OCI-LY1 (cell line): Measurements from ENCODE around the gene EIF1AD.
"Not testable (repeated sequence)": the region's sequence is repeated elsewhere in the genome, so short reads cannot be mapped to it uniquely, and the experiment has no call there.

Source experiments
- H2AFZ ChIP-seq: fragments of 200-600 bp; sonication (generic), shearing (Covaris generic); 2 replicates; pipeline ENCODE4 v1.6.0; 2014; ENCODE audit warnings: antibody characterized with exemption, mild to moderate bottlenecking, low read length
- H3F3A ChIP-seq: fragments of 200-600 bp; sonication (generic), shearing (Covaris generic); 2 replicates; pipeline ENCODE4 v1.6.0; 2014; ENCODE audit warnings: mild to moderate bottlenecking, antibody characterized with exemption, low read length, moderate library complexity; ENCODE audit not compliant: insufficient read depth
- H3K27ac ChIP-seq: fragments of 200-600 bp; sonication (generic); 2 replicates; pipeline ENCODE4 v1.5.1; 2014; ENCODE audit warnings: low read length, mixed run types, mild to moderate bottlenecking, low read depth; ENCODE audit not compliant: poor library complexity, severe bottlenecking
- H3K27me3 ChIP-seq: fragments of 200-600 bp; sonication (generic); 2 replicates; pipeline ENCODE4 v1.6.0; 2014; ENCODE audit warnings: antibody characterized with exemption, mild to moderate bottlenecking, low read length, moderate library complexity; ENCODE audit not compliant: insufficient read depth
- H3K36me3 ChIP-seq: fragments of 200-600 bp; sonication (generic); 2 replicates; pipeline ENCODE4 v1.6.1; 2014; ENCODE audit warnings: mild to moderate bottlenecking, antibody characterized with exemption, low read length, moderate library complexity, mixed read lengths; ENCODE audit not compliant: insufficient read depth
- H3K4me1 ChIP-seq: fragments of 200-600 bp; sonication (generic); 2 replicates; pipeline ENCODE4 v1.5.1; 2014; ENCODE audit warnings: mild to moderate bottlenecking, low read length, moderate library complexity; ENCODE audit not compliant: insufficient read depth, severe bottlenecking
- H3K4me2 ChIP-seq: fragments of 200-600 bp; sonication (generic), shearing (Covaris generic); 2 replicates; pipeline ENCODE4 v1.6.1; 2014; ENCODE audit warnings: low read length
- H3K4me3 ChIP-seq: fragments of 200-600 bp; sonication (generic); 2 replicates; pipeline ENCODE4 v1.5.1; 2014; ENCODE audit warnings: low read length, low read depth, mild to moderate bottlenecking, mixed read lengths; ENCODE audit not compliant: poor library complexity, severe bottlenecking
- H3K79me2 ChIP-seq: fragments of 200-600 bp; shearing (Covaris generic); 2 replicates; pipeline ENCODE4 v1.6.1; 2016; ENCODE audit warnings: mixed run types, low read length, mixed read lengths; ENCODE audit not compliant: insufficient read depth
- H3K9ac ChIP-seq: fragments of 200-600 bp; sonication (generic), shearing (Covaris generic); 2 replicates; pipeline ENCODE4 v1.6.1; 2014; ENCODE audit warnings: mild to moderate bottlenecking, low read length, mixed read lengths
- H3K9me2 ChIP-seq: fragments of 200-600 bp; sonication (generic), shearing (Covaris generic); 2 replicates; pipeline ENCODE4 v1.6.1; 2014; ENCODE audit warnings: low read depth, mild to moderate bottlenecking, low read length, mixed read lengths
- H3K9me3 ChIP-seq: fragments of 200-600 bp; shearing (Covaris generic); 2 replicates; pipeline ENCODE4 v1.6.1; 2014; ENCODE audit warnings: low read length, mixed read lengths
- H4K20me1 ChIP-seq: fragments of 200-600 bp; sonication (generic), shearing (Covaris generic); 2 replicates; pipeline ENCODE4 v1.6.0; 2016; ENCODE audit warnings: mild to moderate bottlenecking, low read length; ENCODE audit not compliant: insufficient read depth
- EZH2 ChIP-seq: fragments of 200-600 bp; sonication (generic), shearing (Covaris generic); IDR thresholded peaks from 2 replicates; pipeline ENCODE4 v1.8.0; 2017; ENCODE audit warnings: borderline replicate concordance, mixed run types, mild to moderate bottlenecking, antibody characterized with exemption, low read length, moderate library complexity, mixed read lengths
- TF ChIP-seq, protein P1 (sequence below): fragments of 200-600 bp; sonication (generic), shearing (Covaris generic); IDR thresholded peaks from 2 replicates; pipeline ENCODE4 v1.5.1; 2017; ENCODE audit warnings: mild to moderate bottlenecking, antibody characterized with exemption, low read length, moderate library complexity, mixed read lengths

Gene EIF1AD

DNA sequence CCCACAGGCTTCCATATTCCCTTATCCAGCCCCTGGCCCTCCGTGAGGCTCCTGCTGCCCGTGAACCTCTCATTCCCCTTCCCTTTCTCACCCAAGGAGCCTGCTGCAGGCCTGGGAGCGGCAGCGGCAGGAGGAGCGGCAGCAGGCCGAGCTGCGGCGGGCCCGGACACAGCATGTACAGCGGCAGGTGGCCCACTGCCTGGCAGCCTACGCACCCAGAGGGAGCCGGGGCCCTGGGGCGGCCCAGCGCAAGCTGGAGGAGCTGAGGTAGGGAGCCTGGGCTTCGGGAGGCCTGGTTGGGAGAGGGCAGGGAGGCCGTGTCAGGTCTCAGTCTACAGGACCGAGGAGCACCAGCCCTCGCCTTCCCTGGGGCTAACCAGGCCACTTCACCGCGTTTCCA is 48.5 kb downstream of the EIF1AD start:
- no peak overlapping the region for H3K4me3 ChIP-seq
- no peaks in the 10 kb centered on the region for H3F3A ChIP-seq
- no peaks in the 10 kb centered on the region for H3K9me2 ChIP-seq
- no peak overlapping the region for H3K27ac ChIP-seq
- no peak for TF ChIP-seq EZH2
- TF ChIP-seq, protein P1, sequence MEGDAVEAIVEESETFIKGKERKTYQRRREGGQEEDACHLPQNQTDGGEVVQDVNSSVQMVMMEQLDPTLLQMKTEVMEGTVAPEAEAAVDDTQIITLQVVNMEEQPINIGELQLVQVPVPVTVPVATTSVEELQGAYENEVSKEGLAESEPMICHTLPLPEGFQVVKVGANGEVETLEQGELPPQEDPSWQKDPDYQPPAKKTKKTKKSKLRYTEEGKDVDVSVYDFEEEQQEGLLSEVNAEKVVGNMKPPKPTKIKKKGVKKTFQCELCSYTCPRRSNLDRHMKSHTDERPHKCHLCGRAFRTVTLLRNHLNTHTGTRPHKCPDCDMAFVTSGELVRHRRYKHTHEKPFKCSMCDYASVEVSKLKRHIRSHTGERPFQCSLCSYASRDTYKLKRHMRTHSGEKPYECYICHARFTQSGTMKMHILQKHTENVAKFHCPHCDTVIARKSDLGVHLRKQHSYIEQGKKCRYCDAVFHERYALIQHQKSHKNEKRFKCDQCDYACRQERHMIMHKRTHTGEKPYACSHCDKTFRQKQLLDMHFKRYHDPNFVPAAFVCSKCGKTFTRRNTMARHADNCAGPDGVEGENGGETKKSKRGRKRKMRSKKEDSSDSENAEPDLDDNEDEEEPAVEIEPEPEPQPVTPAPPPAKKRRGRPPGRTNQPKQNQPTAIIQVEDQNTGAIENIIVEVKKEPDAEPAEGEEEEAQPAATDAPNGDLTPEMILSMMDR: no peak
- H3K4me1 ChIP-seq: peaks cover 8% of the 10 kb centered on the region
- no peak overlapping the region for H3K9ac ChIP-seq
- no peaks in the 10 kb centered on the region for H4K20me1 ChIP-seq
- no peaks in the 10 kb centered on the region for H3K36me3 ChIP-seq
- no peak overlapping the region for H2AFZ ChIP-seq
- H3K4me2 ChIP-seq: no peak overlapping the region
- no peaks in the 10 kb centered on the region for H3K79me2 ChIP-seq
- no peaks in the 10 kb centered on the region for H3K9me3 ChIP-seq
- no peaks in the 10 kb centered on the region for H3K27me3 ChIP-seq

DNA sequence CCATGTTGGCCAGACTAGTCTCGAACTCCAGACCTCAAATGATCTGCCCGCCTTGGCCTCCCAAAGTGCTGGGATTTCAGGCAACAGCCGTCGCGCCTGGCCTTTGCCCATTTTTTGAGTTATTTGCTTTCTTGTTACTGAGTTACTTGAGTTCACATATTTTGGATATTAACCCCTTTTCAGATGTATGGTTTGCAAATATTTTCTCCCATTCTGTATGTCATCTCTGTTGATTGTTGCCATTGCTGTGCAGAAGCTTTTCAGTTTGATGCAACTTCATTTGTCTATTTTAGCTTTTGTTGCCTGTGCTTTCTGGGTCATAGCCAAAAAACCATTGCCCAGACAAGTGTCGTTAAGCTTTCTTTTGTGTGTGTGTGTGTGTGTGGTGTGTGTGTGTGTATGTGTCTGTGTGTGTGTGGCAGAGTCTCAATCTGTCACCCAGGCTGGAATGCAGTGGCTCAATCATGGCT is 49.9 kb downstream of the EIF1AD start:
- Histone ChIP-seq H3K4me2 (no peak overlapping the region), H3K27me3 (no peaks in the 10 kb centered on the region), H3K79me2 (no peaks in the 10 kb centered on the region), H3K4me3 (no peak overlapping the region), H3K9ac (no peak overlapping the region), H3K9me2 (no peaks in the 10 kb centered on the region), H4K20me1 (no peaks in the 10 kb centered on the region), H3K9me3 (no peaks in the 10 kb centered on the region), H2AFZ (no peak overlapping the region), H3K4me1 (peaks cover 7% of the 10 kb centered on the region), H3F3A (no peaks in the 10 kb centered on the region), H3K27ac (no peak overlapping the region), H3K36me3 (no peaks in the 10 kb centered on the region)
- TF ChIP-seq EZH2: no peak
- TF ChIP-seq, protein P1: no peak

DNA sequence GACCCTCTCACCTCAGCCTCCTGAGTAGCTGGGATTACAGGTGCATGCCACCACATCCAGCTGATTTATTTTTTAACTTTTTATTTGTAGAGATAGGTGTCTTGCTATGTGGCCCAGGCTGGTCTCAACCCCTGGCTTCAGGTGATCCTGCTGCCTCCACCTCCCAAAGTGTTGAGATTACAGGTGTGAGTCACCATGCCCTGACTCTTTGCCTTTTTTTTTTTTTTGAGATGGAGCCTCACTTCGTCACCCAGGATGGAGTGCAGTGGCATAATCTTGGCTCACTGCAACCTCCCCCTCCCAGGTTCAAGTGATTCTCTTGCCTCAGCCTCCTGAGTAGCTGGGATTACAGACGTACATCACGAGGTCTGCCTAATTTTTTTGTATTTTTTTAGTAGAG is 50.3 kb downstream of the EIF1AD start:
- not testable (repeated sequence) for H4K20me1 ChIP-seq, H3F3A ChIP-seq, H3K36me3 ChIP-seq, H2AFZ ChIP-seq, H3K27me3 ChIP-seq, H3K4me2 ChIP-seq, H3K9me2 ChIP-seq, H3K9ac ChIP-seq, H3K27ac ChIP-seq, H3K9me3 ChIP-seq, H3K4me1 ChIP-seq, H3K79me2 ChIP-seq, H3K4me3 ChIP-seq

DNA sequence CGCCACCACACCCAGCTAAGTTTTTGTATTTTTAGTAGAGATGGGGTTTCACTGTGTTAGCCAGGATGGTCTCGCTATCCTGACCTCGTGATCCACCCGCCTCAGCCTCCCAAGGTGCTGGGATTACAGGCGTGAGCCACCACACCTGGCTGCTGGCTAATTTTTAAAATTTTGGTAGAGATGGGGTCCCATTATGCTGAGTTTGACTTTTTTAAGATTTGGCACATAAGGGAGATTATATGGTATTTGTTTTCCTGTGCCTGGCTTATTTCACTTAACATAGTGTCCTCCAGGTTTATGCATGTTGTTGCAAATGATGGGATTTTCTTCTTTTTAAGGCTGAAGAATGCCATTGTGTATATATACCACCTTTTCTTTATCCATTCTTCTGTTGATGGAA is 51.2 kb downstream of the EIF1AD start:
- H3K4me3 ChIP-seq, H3K36me3 ChIP-seq, H3K9me2 ChIP-seq, H4K20me1 ChIP-seq, H3K4me2 ChIP-seq, H3K27me3 ChIP-seq, H3K27ac ChIP-seq, H3K4me1 ChIP-seq, H3K79me2 ChIP-seq, H2AFZ ChIP-seq, H3K9me3 ChIP-seq, H3F3A ChIP-seq, H3K9ac ChIP-seq: not testable (repeated sequence)
